SK-N-SH treated with all-trans-retinoic acid at 6 μM for 48 hours (cell line): Measurements from ENCODE around the gene CACNA2D4.

Experiments
- ATAC-seq: fragments of 200-7000 bp; cut with Tn5 transposase; 3 replicates; pipeline ENCODE4 v1.9.1; 2020; ENCODE audit warnings: mild to moderate bottlenecking, moderate library complexity
- ARNTL ChIP-seq: fragments of 450-650 bp; formaldehyde crosslinking; IDR thresholded peaks from 2 replicates; pipeline ENCODE4 v1.5.0; 2020; ENCODE audit warnings: low read depth, mild to moderate bottlenecking, moderate library complexity, borderline replicate concordance
- BACH2 ChIP-seq: fragments of 250-450 bp; sonication (Bioruptor Pico); IDR thresholded peaks from 2 replicates; pipeline ENCODE4 v1.9.0; 2021; ENCODE audit warnings: mild to moderate bottlenecking, borderline replicate concordance
- CREB5 ChIP-seq: fragments of 250-450 bp; sonication (Bioruptor Pico); IDR thresholded peaks from 2 replicates; pipeline ENCODE4 v1.5.1; 2020; ENCODE audit warnings: low read depth, mild to moderate bottlenecking, moderate library complexity
- CSDC2 ChIP-seq: fragments of 250-450 bp; sonication (Bioruptor Pico); IDR thresholded peaks from 2 replicates; pipeline ENCODE4 v1.5.0; 2020; ENCODE audit warnings: mild to moderate bottlenecking, moderate library complexity
- CSRNP3 ChIP-seq: fragments of 250-450 bp; sonication (Bioruptor Pico); IDR thresholded peaks from 2 replicates; pipeline ENCODE4 v1.5.1; 2021; ENCODE audit warnings: mild to moderate bottlenecking, moderate library complexity
- ESRRG ChIP-seq: fragments of 250-450 bp; sonication (Bioruptor Pico); IDR thresholded peaks from 2 replicates; pipeline ENCODE4 v1.6.1; 2021; ENCODE audit warnings: mild to moderate bottlenecking
- GLIS3 ChIP-seq: fragments of 250-450 bp; sonication (Bioruptor Pico); IDR thresholded peaks from 2 replicates; pipeline ENCODE4 v1.5.0; 2020; ENCODE audit warnings: mild to moderate bottlenecking, moderate library complexity
- ISL1 ChIP-seq: fragments of 250-450 bp; sonication (Bioruptor Pico); IDR thresholded peaks from 2 replicates; pipeline ENCODE4 v2.1.2; 2022; ENCODE audit warnings: mild to moderate bottlenecking, moderate library complexity
- PATZ1 ChIP-seq: fragments of 250-450 bp; sonication (Bioruptor Pico); IDR thresholded peaks from 2 replicates; pipeline ENCODE4 v1.8.0; 2020; ENCODE audit warnings: mild to moderate bottlenecking, moderate library complexity, borderline replicate concordance
- POU6F1 ChIP-seq: fragments of 250-450 bp; sonication (Bioruptor Pico); IDR thresholded peaks from 2 replicates; pipeline ENCODE4 v1.8.0; 2021; ENCODE audit warnings: low read depth, mild to moderate bottlenecking, moderate library complexity, borderline replicate concordance
- RARB ChIP-seq: fragments of 250-450 bp; sonication (Bioruptor Pico); IDR thresholded peaks from 2 replicates; pipeline ENCODE4 v1.8.0; 2021; ENCODE audit warnings: mild to moderate bottlenecking, moderate library complexity
- SNAI2 ChIP-seq: fragments of 250-450 bp; sonication (Bioruptor Pico); IDR thresholded peaks from 2 replicates; pipeline ENCODE4 v1.5.0; 2020; ENCODE audit warnings: mild to moderate bottlenecking, moderate library complexity
- TCF4 ChIP-seq: fragments of 250-450 bp; sonication (Bioruptor Pico); IDR thresholded peaks from 2 replicates; pipeline ENCODE4 v1.8.0; 2021; ENCODE audit warnings: mild to moderate bottlenecking, moderate library complexity, borderline replicate concordance
- TOX ChIP-seq: fragments of 250-450 bp; sonication (Bioruptor Pico); IDR thresholded peaks from 2 replicates; pipeline ENCODE4 v1.8.0; 2021; ENCODE audit warnings: mild to moderate bottlenecking, moderate library complexity, borderline replicate concordance
- TSHZ2 ChIP-seq: fragments of 250-450 bp; sonication (Bioruptor Pico); IDR thresholded peaks from 2 replicates; pipeline ENCODE4 v1.5.0; 2020; ENCODE audit warnings: mild to moderate bottlenecking, moderate library complexity
- ZC3H10 ChIP-seq: fragments of 250-450 bp; sonication (Bioruptor Pico); IDR thresholded peaks from 2 replicates; pipeline ENCODE4 v1.5.1; 2021; ENCODE audit warnings: mild to moderate bottlenecking, moderate library complexity
- ZFP3 ChIP-seq: fragments of 250-450 bp; sonication (Bioruptor Pico); IDR thresholded peaks from 2 replicates; pipeline ENCODE4 v1.5.0; 2020; ENCODE audit warnings: mild to moderate bottlenecking, moderate library complexity
- ZFP30 ChIP-seq: fragments of 450-650 bp; formaldehyde crosslinking; IDR thresholded peaks from 2 replicates; pipeline ENCODE4 v1.5.0; 2022; ENCODE audit warnings: mild to moderate bottlenecking, moderate library complexity

CACNA2D4 gene

GRCh38 chr12:1929985-1930802 is 11.7 kb upstream of the CACNA2D4 start (continued):
- TF ChIP-seq TSHZ2 (CRISPR knock-in tag) (no peak), TOX (CRISPR knock-in tag) (no peak), ARNTL (CRISPR knock-in tag) (no peak), TCF4 (CRISPR knock-in tag) (no peak), BACH2 (no peak), ESRRG (CRISPR knock-in tag) (no peak)

GRCh38 chr12:1929241-1929984 is 11.0 kb upstream of the CACNA2D4 start:
- TF ChIP-seq ARNTL (CRISPR knock-in tag) = no peak
- no peak for TF ChIP-seq TSHZ2 (CRISPR knock-in tag)
- no peak for TF ChIP-seq SNAI2 (CRISPR knock-in tag)
- no peak for TF ChIP-seq ZC3H10 (CRISPR knock-in tag)
- TF ChIP-seq CSDC2 (CRISPR knock-in tag) = no peak
- TF ChIP-seq ZFP30 = no peak
- TF ChIP-seq RARB (CRISPR knock-in tag) = no peak
- no peak for TF ChIP-seq GLIS3 (CRISPR knock-in tag)
- no peak for TF ChIP-seq PATZ1 (CRISPR knock-in tag)
- TF ChIP-seq CREB5 = no peak
- no peak for TF ChIP-seq ISL1 (CRISPR knock-in tag)
- TF ChIP-seq TCF4 (CRISPR knock-in tag) = no peak
- no peak for TF ChIP-seq BACH2
- no peak for TF ChIP-seq ZFP3 (CRISPR knock-in tag)
- no peak for TF ChIP-seq POU6F1
- TF ChIP-seq ESRRG (CRISPR knock-in tag) = no peak
- no peak for TF ChIP-seq CSRNP3 (CRISPR knock-in tag)
- no peak for ATAC-seq
